UCSD-AML1 (cell line): ENCODE results near the gene TNFRSF12A.

Experiments
- DNase-seq: peaks from one replicate; lab custom pipeline; 2025; ENCODE audit not compliant: unreplicated experiment; lab: John Stamatoyannopoulos, UW

The TNFRSF12A gene, protein sequence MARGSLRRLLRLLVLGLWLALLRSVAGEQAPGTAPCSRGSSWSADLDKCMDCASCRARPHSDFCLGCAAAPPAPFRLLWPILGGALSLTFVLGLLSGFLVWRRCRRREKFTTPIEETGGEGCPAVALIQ

DNA sequence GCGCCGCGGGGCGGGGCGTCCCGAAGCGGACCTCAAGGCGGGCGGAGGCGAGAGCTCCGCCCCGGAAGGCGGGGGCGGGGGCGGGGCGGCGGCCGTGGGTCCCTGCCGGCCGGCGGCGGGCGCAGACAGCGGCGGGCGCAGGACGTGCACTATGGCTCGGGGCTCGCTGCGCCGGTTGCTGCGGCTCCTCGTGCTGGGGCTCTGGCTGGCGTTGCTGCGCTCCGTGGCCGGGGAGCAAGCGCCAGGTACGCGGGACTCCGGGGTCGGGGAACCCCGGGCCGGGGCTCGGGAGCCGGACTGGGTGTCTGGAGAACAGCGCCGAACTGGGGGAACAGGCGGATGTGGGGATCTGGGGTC, at the start of gene TNFRSF12A:
TNFRSF12A (plus strand) TSS at position 122 of the 357 bp plus-strand sequence; CDS start at position 152, 30 bp downstream.
- DNase-seq: peak; percentile 87

DNA sequence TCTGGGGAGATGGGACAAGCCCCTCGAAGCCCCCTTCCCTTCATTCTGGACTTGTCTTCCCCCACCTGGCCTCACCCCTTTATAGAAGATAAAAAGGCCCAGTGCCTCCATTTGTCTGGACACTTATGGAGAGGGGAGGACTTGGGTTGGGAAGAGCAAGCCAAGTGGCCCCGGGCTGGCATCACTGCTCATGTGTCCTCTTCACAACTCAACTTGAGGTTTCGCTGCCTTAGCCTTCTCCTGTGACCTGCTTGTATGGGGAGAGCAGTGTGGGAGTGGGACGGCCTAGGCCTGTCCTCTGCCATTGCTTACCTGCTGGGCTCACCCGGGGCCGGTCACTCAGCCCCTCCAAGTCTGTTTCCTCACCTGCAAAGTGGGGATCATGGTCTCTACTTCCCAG, 49.6 kb upstream of the TNFRSF12A start:
- DNase-seq: no peak

DNA sequence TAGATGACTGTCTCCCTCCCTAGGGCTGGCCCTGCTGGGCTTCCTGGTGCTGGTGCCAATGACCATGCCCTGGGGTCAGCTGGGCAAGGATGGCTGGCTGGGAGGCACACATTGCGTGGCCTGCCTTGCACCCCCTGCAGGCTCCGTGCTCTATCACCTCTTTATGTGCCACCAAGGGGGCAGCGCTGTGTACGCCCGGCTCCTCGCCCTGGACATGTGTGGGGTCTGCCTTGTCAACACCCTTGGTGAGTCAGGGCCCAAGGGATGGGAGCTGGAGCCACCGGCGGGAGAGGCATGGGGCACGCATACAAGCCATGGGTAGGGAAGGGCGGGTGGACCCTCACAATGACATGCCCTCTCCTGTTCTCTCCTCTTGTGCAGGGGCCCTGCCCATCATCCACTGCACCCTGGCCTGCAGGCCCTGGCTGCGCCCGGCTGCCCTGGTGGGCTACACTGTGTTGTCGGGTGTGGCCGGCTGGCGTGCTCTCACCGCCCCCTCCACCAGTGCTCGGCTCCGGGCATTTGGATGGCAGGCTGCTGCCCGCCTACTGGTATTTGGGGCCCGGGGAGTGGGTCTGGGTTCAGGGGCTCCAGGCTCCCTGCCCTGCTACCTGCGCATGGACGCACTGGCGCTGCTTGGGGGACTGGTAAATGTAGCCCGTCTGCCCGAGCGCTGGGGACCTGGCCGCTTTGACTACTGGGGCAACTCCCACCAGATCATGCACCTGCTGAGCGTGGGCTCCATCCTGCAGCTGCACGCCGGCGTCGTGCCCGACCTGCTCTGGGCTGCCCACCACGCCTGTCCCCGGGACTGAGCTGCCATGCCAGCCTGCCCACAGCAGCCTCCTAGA, 48.8 kb upstream of the TNFRSF12A start:
- DNase-seq: no peak

DNA sequence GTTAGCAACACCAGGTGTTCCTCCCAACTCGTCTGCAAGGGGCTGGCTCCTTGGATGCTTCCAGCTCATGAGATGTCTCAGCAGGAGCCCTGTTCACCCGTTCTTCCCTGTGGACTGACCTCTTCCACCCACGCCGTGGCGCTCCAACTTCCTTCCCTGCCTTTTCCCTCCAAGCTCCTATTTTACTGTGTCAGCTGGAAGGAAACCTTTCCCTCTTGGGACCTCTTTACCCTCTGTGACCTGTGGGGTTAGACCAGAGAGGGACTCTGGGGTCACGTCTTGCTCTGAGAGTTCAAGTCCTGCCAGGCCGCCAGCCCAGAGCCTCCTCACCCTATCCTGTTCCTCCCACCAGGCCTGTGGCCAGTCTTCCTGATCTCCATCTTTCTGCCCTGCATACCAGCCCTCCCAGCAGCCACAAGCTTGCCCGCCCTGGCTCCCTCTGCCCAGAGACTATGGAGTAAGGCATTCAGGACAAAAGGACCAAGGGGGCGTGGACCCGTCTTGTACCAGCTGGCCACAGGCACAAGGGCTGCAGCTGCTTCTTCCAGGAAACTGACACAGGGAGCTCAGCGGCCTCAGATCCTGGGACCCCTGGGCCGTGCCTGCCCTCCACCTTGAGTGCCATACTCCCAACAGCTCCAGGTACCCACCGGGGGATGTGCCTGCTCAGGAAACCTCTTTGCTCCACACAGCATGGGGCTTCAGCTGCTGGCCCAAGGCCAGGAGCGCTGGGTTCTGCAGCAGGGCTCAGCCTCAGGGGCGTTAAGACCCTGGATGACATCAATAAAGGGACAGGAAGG, 48.0 kb upstream of the TNFRSF12A start:
- DNase-seq: no peak

DNA sequence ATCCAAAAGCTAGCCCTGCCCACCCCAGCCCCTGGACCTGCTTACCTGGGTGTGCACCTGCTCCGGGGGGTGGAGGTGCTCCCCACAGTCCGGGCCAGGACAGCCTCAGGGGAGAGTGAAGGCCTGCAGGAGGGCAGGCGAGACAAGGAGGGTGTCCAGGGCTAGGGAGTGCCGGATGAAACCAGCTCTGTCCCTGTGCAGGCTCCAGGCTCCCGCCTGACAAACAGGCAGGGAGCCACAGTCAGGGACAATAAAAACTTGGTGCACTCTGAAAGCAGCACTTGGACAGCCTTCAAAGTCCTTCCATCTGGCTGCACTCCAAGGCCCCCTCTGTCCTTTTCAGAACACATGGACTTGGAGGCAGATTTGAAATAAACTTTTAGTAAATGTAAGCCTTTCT, 47.1 kb upstream of the TNFRSF12A start:
- no peak for DNase-seq

DNA sequence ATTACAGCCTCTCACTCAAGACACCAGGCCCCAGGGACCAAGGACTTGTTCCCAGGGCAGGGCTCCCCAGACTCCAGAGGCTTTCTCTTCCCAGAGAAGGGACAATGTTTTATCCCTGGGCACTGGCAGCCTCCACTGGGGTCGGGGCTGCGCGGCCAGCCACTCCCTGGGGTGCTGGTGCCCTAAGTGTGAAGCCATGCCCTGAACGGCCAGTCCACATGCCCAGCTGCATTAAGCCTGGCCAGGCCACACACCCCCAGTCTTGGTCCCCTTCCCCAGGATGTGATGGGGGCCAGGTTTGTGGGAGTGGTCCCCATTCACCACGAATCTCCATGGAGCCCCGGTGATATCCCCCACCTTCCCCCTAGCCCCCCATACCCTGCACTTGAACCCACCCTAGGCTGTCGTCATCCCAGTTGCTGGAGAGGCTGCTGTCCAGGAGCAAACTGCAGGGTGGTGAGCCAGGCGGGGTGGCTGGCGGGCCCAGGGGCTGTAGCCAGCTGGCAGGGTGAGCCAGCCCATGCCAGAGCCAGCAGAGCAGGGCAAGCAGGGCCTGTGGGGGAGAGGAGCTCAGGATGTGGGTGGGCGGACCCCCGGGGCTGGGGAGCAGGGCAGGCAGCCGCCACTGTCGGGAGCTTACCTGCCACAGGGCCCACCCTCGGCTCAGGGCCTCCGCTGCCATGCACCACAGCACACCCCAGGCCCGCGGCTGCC, 46.4 kb upstream of the TNFRSF12A start:
- DNase-seq: no peak

DNA sequence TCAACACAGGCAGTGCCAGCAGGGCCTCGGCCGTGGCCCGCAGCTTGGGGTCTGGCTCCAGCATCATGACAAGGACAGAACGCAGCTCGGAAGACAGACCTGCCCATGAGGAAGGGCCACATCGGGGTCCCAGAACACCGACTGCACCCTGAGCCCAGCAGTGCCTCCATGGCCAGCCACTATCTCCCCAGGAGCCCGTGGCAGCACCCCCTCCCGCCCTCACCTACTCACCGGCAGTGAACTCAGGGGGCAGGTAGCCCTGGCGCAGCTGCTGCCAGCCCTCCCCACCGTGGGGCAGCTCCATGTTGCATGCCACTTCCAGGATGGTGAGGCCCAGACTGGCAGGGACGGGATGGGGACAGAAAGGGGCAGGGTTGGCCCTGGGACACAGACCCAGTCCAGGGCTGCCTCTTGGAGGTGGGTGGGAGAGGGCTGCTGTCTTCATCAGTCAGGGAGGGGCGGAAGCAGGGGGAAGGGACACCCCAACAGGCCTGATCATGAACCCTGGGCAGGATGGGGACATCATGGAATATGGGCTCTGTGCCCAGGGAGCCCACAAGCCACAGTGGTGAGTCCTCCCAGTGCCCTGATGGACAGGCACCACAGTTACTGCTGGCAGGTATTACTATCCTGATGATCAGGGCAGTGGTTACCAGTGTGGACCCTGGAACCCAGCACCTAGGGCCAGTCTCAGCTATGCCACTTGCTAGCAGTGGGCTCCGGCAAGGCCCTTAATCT, 45.7 kb upstream of the TNFRSF12A start:
- no peak for DNase-seq

DNA sequence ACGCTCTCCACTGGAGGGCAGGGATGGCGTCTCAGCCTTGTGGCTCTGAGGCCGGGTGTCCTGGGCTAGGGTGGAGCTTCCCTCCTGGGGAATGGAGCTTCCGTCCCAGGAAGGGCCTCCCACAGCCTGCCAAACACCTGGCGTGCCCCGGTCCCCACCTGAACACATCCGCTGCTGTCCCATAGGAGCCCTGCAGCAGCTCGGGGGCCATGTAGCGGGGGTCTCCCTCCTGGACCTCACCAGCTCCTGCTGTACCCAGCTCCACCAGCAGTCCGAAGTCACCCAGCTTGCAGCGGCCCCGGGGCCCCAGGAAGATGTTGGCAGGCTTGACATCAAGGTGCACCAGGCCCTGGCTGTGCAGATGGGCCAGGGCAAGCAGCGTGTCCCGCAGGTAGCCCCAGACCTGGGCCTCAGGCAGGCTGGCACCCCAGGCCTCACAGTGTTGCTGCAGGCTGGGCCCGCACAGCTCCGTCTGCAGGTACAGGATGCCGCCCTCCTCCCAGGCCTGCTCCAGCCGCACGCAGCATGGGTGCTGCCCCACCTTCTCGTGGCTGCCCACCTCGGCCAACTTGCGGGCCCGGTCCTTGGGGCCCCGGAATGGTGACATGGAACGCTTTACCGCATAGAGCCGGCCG, 44.9 kb upstream of the TNFRSF12A start:
- DNase-seq: no peak

DNA sequence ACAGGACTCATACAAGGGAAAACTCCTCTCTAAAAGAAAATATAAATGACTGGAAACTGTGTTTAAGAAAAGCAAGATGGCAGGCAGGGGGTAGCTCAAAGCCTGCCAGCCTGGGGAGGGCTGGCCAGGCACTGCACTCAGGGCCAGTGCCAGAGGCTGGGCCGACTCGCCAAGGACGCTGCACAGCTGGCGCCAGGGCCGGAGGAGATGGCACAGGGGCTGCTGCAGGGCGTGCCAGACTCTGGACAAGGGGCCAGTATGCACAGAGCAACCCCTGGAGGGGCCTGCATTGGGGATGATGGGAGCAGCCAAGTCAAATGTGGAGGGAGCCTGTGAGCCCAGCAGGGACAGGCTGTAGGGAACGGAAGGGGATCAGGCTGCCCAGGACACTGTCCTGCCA, 44.0 kb upstream of the TNFRSF12A start:
- no peak for DNase-seq

DNA sequence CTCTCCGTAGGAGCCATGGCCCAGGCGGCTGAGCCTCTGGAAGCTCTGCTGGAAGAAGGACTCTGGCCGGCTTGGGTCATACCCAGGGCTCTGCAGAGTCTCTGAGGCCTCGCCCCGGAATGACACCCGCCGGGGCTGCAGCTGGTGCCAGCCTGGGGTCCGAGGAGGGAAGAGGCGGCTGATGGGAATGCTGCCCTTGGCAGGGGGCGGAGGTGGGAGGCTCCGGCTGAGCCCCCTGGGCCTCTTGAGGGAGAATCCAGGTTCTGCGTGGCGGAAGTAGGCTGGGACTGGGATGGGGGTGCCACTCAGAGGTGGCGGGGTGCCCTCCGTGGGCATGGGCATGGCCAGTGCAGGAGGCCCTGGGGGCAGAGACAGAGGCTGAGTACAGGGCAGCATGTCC, 43.5 kb upstream of the TNFRSF12A start:
- no peak for DNase-seq

DNA sequence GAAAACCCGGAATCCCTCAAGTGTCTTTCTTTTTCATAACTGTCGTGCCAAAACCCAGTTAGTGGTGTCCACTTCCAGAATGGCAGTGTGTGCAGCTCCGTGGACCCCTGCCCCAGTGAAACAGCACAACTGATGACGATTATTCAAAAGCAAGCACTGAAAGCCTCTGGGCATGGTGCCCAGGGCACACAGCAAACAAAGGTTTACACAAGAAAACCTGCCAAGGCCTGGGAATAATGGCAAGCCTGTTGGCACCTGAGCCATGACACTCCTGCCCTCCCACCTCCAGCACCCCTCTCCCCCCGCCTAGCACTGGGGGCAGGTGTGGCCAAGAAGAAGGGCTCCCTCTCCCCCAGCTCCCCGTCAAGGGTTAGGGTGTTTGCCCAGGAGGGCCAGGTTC, 42.7 kb upstream of the TNFRSF12A start:
- DNase-seq: no peak

DNA sequence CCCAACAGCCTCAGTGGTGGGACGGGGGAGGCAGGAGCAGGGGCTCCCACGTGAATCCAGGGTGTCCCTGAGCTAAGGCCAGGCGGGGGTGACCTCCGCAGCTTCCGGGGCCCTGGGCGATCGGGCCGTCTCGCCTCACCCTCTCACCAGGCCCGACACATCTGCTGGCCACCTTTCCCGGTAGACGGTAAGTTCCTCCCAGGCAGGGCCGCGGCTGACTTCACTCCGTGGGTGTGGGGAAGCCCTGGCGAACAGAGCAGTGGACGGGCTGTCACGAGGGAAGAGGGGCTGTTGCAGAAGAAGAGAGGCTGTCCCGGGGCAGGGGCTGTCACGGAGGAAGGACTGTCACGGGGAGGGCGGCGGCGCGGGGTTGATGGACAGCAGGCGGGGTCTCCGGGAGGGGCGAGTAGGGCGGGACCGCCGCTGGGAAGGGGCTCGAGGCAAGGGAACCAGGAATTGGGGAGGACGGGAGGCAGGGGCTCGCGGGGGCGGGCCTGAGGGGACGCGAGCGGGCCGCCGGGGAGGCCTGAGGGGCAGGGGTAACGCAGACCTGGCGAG, 40.4 kb upstream of the TNFRSF12A start:
- no peak for DNase-seq

DNA sequence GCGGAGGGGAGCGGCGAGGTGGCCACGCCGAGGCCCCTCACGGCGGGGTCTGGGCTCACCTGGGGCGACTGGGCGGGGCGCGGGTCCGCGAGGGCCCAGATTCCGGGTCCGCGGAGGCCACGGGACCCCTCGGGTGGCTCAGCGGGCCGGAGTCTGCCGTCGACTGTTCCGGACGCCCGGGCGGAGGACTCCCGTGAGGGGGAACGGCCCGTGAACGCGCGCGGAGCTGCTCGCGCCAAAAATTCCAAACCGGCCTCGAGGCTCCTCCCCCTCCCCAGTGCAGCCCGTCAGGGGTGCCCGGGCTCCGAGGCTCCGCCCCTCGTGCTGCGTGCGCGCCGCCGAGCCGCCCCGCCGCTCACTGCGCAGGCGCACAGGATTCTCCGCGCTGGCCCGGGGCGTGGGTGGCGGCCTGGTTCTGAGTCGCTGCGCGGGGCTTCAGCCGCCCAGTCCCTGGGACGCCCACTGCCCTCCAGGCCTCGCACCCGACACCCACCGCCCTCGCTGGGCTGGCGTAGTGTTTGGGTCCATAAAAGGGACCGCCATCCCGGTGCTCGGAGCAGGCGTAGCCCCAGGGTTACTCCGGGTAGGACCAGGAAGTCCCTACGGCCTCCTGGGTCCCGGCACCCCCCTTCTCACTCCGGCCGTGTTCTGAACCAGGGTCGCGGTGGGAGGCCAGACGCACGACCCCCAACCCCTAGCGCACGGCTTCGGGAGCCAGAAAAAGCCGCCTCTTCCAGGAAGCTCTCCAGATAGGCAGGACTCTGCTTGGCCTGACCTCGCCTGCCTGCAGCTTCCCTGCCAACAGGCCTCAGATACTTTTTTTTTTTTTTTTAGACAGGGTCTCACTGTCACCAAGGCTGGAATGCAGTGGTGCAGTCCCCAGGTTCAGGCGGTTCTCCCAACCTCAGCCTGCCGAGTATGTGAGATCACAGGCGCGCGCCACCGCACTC, 39.7 kb upstream of the TNFRSF12A start, which contains the start of gene PKMYT1:
PKMYT1 (minus strand) TSS at position 220 of the 950 bp plus-strand sequence. CDS start 789 bp downstream, outside the sequence.
- DNase-seq: peak; percentile 93

DNA sequence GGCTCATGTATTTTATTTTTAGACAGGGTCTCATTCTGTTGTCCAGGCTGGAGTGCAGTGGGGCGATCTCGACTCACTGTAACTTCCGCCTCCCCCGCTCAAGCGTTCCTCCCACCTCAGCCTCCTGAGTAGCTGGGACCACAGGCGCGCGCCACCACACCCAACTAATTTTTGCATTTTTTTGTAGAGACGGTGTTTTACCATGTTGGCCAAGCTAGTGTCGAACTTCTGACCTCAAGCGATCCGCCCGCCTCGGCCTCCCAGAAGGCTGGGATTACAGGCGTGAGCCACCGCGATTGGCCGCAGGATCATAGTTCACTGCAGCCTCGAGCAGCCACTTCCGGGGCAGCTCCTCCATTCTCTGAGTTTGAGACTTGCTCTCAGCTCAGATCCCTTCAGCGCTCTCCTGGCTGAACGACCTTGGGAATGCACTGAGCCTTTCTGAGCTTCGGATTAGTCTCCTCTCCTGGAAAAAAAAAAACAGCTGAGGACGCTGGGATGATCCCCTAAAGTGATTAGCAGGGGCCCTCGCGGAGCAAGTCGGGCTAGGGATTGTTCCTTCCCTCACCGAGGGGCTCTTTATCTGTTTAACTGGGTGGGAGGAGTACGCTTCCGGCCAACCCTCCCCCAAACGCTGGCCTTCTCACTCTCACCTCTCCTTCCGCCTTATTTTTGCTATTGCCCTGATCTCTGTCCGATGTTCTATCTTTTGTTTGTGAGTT, 38.8 kb upstream of the TNFRSF12A start:
- no peak for DNase-seq

DNA sequence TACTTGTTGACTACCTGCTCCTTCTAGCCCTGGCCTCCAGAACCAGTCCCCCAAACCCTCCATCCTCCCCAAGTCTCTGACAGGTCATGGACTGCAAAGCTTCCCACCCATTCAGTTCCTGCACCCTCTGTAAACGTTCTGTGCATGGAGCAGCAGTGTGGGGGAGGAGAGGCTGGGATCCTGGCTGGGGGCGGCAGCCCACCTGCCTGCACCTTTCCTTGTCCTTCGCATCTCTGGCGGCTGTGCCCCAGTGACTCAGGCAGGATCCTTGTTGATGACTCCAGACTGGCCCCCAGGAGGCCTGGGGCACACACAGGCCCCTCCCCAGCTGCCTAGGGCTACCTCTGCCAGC, 38.3 kb upstream of the TNFRSF12A start:
- DNase-seq: no peak

DNA sequence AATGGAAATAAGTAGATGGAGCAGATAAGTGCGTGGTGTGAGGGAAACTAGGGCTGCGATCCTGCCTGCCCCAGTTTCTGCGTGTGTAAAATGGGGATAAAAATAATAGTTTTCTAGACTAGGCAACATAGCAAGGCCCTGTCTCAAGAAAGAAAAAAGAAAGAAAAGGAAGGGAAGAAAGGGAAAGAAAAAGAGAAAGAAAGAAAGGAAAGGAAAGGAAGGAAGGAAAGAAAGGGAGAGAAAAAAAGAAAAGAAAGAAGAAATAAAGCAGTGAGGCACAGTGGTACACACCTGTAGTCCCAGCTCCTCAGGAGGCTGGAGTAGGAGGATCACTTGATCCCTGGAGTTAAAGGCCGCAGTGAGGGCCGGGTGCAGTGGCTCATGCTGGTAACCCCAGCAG, 37.8 kb upstream of the TNFRSF12A start:
- no peak for DNase-seq

DNA sequence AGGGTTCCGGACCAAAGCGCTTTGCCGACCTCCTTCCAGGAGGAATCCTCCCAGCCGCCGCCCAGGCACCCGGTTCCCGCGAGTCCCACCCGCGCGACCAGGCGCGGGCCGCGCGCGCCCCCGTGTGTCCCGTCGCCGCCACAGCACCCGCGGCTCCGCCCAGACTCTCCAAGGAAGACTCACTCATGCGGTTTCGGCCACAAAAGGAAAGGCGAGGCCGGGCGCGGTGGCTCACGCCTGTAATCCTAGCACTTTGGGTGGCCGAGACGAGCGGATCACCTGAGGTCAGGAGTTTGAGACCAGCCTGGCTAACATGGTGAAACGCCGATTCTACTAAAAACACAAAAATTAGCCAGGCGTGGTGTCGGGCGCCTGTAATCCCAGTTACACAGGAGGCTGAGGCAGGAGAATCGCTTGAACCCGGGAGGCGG, 36.4 kb upstream of the TNFRSF12A start:
- peak; percentile 83 for DNase-seq

DNA sequence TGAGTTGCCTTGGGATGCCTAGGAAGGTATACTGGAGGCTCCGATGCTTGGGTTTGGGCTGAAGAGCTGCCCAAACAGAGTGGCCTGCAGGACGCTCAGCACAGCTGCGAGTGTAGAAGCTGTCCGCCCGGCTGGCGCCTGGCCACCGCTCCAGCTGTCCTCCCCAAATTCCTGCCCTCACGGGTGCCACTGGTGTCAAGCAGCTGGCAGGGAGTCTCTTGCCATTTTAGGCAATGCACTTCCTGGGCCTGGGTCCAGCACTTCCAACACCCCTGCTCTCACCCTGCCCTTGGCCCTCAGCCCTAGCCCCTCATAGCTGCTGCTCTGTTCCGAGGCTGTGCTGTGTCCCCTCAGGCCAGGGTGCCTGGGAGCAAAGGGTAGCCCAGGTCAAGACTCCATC, 34.7 kb upstream of the TNFRSF12A start:
- no peak for DNase-seq
